GM21723 (cell line): ENCODE results near the gene NDUFS6.

ENCODE experiments used
- ATAC-seq: cut with Tn5 transposase; IDR thresholded peaks from one replicate; pipeline ENCODE4 v1.9.1; 2021; ENCODE audit warnings: mild to moderate bottlenecking, moderate library complexity; ENCODE audit not compliant: unreplicated experiment

NDUFS6 gene

DNA sequence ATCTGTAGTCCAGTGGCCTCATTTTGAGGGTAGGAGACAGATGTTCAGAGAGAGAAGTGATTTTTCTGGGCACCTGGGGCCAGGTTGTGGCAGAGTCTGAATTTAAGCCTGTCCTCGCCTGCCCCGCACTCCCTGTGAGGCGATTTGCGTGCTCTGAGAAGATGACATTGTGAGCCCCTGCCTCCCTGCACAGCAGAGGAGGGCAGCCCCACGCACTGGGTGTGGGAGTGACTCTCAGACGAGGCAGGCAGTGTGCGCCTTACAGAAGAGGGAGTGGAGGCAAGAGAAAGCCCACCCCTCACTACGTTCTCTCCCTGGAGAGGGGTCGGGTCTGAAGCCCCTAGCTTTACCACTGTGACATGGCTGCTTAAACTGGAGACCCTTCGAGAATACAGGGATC, 45.8 kb downstream of the NDUFS6 start:
- ATAC-seq, result no peak

DNA sequence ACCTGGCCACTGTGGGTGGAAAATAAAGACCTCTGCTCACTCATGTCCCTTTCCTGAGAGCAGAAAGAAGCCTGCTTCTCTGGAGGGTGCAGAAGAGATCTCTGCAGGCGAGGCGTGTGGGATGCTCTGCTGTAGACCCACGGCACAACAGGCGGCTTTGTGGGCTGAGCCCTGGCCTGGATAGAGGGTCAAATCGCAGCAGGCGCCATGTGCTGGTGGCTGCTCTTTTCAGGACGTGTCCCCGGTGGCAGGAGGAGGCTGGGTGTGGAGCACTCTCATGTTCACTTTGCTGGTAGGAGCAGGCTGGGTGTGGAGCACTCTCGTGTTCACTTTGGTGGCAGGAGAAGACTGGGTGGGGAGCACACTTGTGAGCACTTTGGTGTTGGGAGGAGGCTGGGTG, 46.4 kb downstream of the NDUFS6 start:
- ATAC-seq, result no peak

DNA sequence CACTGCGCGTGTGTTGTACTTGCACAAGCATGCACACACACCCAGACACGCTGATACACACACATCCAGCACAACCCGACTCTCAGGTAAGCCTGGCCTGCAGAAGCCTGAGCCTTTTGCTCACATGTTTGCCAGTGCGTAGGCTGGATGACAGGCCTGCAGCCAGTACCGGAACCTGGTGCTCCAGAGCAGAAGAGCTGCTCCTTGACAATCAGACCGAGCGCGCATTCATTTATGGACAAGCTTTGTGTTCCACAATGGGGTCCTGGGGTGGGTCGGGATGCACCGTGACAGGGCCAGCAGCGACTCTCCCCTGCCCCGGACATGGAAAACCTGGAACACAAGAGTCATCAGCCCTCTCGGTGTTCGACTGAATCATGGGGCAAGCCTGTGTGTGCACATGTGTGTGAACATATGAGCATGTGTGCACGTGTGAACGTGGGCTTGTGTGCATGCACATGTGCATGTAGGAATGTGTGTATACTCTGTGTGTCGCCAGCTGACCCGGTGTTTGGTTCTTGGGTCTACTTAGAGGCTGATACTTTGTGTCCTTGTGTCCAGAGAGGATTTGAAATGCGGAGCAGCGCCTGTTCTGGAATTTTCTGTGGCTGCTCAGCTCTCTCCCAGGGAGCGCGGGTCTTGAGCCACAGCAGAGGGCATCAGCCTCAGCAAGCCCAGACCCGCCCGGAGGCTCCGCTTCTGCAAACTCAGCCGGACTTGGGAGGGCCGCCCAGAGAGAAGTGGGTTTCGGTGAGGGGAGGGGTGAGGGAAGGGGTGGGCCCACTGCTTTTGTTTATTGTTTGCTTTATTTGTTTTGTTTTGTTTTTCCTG, 49.3 kb downstream of the NDUFS6 start:
- no peak for ATAC-seq

DNA sequence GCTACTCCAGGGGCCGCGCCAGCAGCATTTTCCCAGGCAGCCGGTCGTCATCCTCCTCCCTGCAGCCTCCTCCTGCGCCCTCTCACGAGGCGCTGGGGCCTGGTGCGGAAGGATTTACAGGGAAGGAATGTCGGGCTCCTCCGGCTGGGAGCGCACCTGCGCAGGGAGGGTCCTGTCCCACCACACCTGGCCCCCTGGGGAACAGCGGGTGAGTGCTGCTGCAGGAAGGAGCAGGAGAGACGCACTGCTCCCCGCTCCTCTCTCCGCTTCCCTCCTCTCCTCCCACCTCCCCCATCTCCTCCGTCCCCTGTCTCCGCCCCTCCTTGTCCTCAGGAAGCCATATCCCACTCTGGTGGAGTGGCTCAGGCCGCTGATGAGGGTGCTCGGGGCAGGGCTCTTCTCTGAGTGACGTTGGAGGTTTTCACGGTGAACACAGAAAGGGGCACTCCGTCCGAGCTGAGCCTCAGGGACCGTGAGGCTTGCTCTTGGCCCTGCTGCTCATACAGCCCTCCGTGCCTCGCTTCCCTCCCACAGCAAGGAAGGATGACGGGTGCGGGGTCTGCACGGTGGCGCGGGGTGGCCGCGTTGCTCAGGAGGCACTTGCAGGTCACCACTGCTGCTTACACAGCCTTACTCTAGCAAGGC, 50.2 kb downstream of the NDUFS6 start:
- ATAC-seq, result no peak

DNA sequence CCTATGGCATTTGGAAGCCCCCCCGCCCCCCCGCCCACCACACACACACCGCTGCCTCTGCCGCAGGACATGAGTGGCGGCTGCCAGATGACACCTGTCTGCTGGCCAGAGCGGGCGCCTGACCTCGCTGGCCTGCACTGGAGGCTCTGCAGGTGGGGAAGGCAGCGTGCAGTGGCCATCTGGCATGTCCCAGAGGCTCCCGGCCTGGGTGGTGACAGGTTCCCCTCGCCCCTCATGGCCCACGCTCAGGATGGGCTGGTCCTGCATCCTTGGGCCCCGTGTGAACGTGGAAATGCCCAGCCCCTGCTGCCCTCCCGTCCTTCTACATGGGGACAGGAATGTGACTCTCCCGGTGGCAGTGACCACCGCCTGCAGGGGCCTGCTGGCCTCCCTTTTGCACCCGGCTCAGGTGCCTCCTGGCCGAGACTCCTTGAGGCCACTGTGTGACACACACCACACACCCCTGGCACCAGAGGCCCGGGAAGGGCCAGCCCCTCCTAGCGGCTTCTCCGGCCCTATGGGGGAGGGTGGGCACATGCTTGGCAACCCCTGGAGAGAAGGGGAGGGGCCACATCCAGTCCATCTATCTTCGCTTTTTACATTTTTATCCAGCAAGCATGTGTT, 51.2 kb downstream of the NDUFS6 start:
- no peak for ATAC-seq

DNA sequence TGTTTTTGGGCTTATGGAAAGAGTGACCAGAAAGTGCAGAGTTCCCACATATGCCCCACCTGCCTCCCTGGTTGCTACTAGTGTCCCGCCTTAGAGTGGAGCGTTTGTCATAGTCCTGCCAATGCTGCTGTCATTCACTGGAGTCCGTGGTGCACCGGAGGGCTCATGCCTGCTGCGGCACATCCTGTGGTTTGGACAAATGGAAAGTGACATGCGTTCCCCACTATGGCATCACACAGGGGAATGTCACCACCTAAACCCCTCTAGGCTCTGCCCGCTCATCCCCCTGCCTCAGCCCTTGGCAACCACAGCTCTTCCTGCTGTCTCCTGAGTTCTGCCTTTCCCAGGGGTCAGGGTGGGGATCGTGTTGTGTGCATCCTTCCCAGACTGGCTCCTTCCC, 52.3 kb downstream of the NDUFS6 start:
- no peak for ATAC-seq

DNA sequence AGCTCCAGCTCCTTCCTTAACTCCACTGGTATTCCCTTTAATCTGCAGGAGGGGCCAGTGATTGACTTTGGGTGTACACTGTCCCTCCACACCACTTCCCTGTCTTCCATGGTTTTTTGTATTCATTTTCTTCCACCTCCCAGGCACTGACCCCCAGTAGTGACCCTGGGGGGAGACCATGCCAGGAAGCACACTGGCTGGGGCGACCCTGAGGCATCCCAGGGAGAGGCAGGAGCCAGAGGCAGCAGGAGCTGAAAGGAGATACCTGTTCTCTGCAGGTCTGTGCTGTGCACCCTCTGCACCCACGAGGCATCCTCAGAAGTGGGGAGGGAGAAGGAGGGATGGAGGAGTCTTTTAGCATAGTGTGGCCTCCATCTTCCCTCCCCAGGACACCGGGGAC, 53.9 kb downstream of the NDUFS6 start:
- no peak for ATAC-seq

DNA sequence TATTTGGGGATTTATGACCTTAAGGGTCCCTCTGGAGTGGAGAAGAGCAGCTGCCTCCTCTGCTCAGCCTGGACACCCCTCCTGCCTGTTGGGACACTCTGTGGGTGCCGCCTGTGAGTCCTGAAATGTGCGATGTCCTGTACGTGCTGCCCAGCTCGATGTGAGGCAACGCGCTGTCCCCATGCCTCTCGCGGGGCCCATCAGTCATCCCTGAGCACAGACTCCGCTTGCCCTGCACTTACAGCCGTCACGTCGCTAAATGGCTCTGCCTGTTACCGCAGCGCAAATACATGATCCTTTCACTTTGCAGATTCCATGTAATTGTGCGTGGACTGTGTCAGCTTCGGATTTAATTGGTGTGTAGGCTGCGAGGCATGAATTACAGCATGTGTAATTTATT, 54.4 kb downstream of the NDUFS6 start:
- ATAC-seq, result no peak

DNA sequence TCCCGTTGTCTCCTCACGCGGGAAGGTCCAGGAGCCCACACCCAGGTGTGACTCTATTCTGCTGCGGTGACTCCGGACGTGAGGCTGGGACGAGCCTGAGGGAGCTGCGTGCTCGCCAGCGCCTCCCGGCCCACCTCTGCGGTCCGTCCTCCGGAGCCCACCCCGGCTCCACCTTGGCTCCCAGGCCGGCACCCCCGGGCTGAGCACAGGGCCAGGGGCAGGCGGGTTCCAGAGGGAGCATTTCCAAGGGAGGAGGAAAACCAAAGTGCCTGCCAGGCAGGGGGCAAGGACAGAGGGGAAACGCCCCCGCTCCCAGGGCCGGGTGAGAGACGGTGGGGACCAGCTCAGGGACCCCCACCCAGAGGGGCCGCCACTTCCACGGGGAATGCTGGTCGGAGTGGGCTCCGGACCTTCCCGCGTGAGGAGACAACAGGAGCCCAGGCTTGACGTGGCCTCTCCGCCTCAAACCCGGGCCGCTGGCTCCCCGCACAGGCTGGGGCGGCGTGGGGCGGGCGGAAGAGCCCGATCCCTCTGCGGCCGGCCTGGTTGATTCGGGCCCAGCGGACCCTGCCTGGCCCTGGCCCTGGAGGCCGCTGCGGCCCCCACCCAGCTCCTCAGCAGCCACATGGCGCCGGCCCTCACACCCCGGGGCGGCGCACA, 55.5 kb downstream of the NDUFS6 start:
- no peak for ATAC-seq

DNA sequence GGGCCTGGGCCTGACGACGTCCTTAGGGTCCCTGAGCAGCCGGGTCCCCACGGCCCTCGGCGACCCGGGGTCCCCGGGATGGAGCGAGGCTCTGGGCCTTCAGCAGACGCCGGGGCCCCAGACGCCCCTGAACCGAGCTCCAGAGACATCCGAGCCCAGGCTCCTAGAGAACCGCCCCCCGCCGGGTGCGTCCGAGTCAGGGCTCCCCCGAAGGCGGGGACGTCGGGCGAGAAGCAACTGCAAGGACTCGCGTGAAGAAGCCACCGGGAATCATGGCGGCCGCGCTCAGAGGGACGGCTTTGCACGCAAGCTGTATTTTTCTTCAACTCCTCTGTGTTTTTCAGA, 56.0 kb downstream of the NDUFS6 start:
- ATAC-seq, result no peak

DNA sequence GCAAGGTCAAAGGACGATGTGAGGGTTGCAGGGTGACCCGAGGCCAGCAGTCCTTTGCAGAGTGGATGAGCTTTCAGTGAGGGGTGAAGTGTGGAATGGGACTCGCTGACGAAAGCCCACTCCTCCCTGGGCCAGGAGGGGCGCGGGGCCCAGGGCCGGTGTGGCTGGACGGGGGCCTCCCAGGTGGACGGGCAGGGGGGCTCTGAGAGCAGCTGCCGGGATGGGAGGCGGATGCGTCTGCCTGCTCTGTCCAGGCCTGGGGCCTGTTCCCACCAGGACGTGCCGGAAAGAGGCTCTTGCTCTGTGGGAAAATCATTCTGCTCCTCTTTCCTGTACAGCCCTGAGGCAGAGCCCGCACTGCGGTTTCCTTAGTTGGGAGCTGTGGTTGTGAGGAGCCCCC, 57.2 kb downstream of the NDUFS6 start:
- ATAC-seq, result no peak

DNA sequence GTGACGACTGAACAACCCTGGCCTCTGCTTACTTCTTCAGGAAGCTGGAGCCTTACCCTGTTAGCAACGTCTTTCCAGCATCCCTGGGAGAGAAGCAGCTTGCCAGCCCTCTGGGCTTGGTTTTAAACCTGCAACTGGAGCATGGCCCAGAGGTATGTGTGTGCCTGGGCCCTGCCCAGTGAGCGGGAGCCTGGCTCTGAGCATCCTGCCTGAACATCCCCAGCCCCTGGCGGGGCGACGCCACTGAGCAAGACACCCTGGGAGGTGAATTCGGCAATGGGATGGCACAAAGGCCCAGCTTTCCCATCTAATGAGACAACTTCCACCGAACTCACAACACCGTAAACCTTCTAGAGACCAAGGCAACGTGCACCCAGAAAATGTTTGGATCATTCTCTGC, 57.9 kb downstream of the NDUFS6 start:
- no peak for ATAC-seq

DNA sequence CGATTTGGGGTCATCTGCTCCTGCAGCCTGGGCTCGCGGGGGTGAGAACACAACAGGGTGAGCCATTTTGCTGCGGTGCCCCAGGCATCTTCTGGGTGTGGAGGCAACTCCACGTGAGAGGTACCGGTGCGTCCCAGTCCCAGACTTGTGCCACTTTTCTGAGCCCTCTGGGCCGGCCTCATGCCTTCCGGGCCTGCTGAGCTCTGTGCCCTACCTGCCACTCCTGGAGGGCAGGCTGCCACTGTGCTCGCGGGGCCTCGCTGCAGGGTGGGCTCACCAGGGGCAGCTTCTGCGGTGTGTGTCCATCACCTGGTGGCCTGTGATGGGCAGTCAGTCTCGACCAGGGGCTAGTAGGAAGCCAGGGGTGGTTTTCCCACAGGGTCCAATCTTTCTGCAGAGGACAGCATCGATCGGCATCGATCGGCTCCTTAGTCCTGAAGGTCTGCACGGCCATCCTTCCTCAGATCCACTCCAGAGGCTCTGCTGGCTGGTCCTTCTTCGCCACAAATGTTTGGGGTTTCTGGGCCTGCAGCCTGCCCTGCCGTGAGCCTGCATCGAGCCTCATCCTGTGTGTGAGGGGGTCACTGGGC, 58.9 kb downstream of the NDUFS6 start:
- ATAC-seq, result no peak

DNA sequence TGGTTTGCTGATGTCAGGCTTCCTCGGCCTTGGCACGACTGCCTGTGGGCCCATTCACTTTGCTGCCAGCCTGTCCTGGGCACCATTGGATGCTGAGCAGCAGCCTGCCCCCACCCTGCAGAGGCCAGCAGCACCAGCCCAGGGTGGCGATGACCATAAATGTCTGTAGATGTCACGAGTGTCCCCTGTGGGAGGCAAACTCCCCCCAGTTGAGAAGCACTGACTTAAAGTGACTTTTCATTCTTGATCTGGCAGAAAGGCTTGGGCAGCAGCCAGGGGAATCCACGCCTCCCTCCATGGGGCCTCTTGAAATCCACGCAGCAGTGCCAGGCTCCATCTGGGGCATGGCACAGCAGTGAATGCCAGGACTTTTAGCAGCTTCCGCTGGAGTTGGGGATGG, 59.7 kb downstream of the NDUFS6 start:
- no peak for ATAC-seq

DNA sequence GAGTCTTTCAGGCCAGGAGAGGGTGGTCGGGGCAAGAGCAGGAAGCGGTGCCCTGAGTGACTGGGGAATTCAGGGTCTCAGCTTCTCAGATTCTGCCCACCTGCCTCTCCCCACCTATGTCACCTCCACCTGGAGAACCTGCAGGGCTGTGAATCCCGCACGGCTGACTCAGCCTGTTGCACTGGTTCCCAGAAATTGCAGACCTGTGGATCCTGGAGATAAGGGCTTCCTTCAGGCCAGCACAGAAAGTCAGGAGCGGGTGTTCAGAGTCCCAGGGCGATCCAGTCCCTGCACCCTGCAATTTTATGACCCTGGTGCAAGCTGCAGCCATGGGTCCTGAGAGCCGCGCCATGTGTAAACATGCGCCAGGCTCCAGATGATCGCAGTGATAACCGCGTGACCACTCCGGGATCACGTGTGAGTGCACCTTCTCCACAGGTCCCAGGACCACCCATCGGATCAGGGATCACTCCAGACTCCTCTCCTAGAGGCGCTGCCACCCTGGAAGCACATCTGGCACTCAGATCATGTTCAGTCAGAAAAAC, 63.8 kb downstream of the NDUFS6 start:
- ATAC-seq, result no peak

DNA sequence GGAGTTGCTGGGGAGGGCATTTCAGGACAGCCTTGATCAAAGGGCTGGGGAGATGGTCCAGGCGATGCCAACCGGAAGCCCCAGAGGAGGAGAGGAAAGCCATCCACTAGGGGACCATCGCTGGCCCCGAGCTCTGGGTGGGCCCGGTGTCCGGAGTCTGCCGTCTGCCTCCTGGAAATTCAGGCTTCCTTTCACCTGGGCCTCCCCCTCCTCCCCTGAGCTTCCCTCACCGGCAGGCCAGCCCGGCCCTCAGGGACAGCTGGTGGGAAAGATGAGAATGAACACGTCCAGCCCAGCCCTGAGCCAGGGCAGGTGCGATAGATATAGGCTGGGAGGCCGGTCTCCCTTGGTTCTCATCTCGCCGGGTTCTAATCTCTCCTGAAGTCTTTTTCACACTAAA, 64.3 kb downstream of the NDUFS6 start:
- ATAC-seq, result no peak
